Naive thymus-derived CD8-positive, alpha-beta T cell (primary cell): ENCODE data around the gene DST. TPM values are rescaled to one million over a fixed set of nuclear protein-coding genes. Genes with fewer than 3 reads are reported as not detected.

ENCODE experiments used
- ATAC-seq, 2 donors: fragments of 150-1000 bp; cut with Tn5 transposase in 1 of 2; sonication (Bioruptor Pico), chemical (Tn5 transposase) in 1 of 2; 1 replicate in 1 of 2; 2 replicates in 1 of 2; pipeline ENCODE4 v1.10.0; 2021; ENCODE audit warnings: mild to moderate bottlenecking in 2 of 2, moderate library complexity in 2 of 2
- POLR2A ChIA-PET: fragments of 350-600 bp; sonication (Branson Sonifier 250); formaldehyde crosslinking; loops from one replicate; lab custom pipeline; 2021; ENCODE audit warnings: antibody characterized with exemption; lab: Charles Lee
- DNase-seq, 10 donors: peaks; one replicate each; pipeline versions ENCODE4 v3.0.0 to v3.0.0-alpha.2; 2020 to 2022
- H3K27ac Mint-ChIP-seq, 10 donors: one replicate each; pipeline ENCODE4 v1.8.0; 2020 to 2022; ENCODE audit warnings: mild to moderate bottlenecking in 10 of 10, mixed read lengths in 10 of 10, moderate library complexity in 4 of 10, inconsistent platforms in 1 of 10
- H3K27me3 Mint-ChIP-seq, 5 donors: one replicate each; pipeline ENCODE4 v1.8.0; 2021 to 2022; ENCODE audit warnings: mixed read lengths in 5 of 5
- H3K36me3 Mint-ChIP-seq, 3 donors: one replicate each; pipeline ENCODE4 v1.8.0; 2020 to 2022; ENCODE audit warnings: mixed read lengths in 3 of 3, mild to moderate bottlenecking in 2 of 3, inconsistent platforms in 1 of 3
- H3K4me1 Mint-ChIP-seq, 4 donors: one replicate each; pipeline ENCODE4 v1.8.0; 2021 to 2022; ENCODE audit warnings: mixed read lengths in 4 of 4
- H3K4me3 Mint-ChIP-seq, 10 donors: one replicate each; pipeline ENCODE4 v1.8.0; 2020 to 2022; ENCODE audit warnings: mild to moderate bottlenecking in 10 of 10, mixed read lengths in 10 of 10, moderate library complexity in 6 of 10, inconsistent platforms in 1 of 10
- H3K9me3 Mint-ChIP-seq, 9 donors: one replicate each; pipeline ENCODE4 v1.8.0; 2020 to 2022; ENCODE audit warnings: mixed read lengths in 9 of 9, mild to moderate bottlenecking in 3 of 9, inconsistent platforms in 1 of 9, moderate library complexity in 1 of 9
- polyA plus RNA-seq, 3 donors: library from polyadenylated mRNA; unstranded; fragments of 300-500 nt; fragmentation: Illumina TruSeq; gene quantifications; one replicate each; pipeline ENCODE4 v1.2.3, GENCODE V29; 2021
- total RNA-seq, 8 experiments: library from RNA in 2 of 8; stranded (reverse) in 2 of 8; gene quantifications; one replicate each; pipeline ENCODE4 v1.2.3 and lab custom pipeline; 2021 to 2026

Gene DST
- total and polyA plus RNA-seq, 5 experiments from 2014 or later, result 0.74 to 1.0 (median 0.79) TPM; not detected in 2

- H3K4me3 Mint-ChIP-seq, result no peak overlapping the region
- POLR2A ChIA-PET, result no interaction called here
- H3K27ac Mint-ChIP-seq, result no peak overlapping the region
- no peaks in the 10 kb centered on the region for H3K9me3 Mint-ChIP-seq
- H3K27me3 Mint-ChIP-seq, result peaks cover 0 to 34% (median 6%) of the 10 kb centered on the region in 5 donors
- H3K36me3 Mint-ChIP-seq, result no peaks in the 10 kb centered on the region
- H3K4me1 Mint-ChIP-seq, result no peaks in the 10 kb centered on the region
- DNase-seq, result no peak
- no peak for ATAC-seq
These were observed 37.3 kb downstream of the DST start for GRCh38 chr6:56605435-56605834.

- no peak overlapping the region for H3K27ac Mint-ChIP-seq
- ATAC-seq, result no peak
- no peaks in the 10 kb centered on the region for H3K9me3 Mint-ChIP-seq
- DNase-seq, result no peak
- POLR2A ChIA-PET, result no interaction called here
- H3K36me3 Mint-ChIP-seq, result no peaks in the 10 kb centered on the region
- peaks cover 0 to 34% (median 6%) of the 10 kb centered on the region in 5 donors for H3K27me3 Mint-ChIP-seq
- H3K4me3 Mint-ChIP-seq, result no peak overlapping the region
- no peaks in the 10 kb centered on the region for H3K4me1 Mint-ChIP-seq
These were observed 38.5 kb downstream of the DST start for GRCh38 chr6:56604186-56604585.

- no peaks in the 10 kb centered on the region for H3K36me3 Mint-ChIP-seq
- H3K27me3 Mint-ChIP-seq, result peaks cover 0 to 15% (median 4%) of the 10 kb centered on the region in 5 donors
- no peaks in the 10 kb centered on the region for H3K4me1 Mint-ChIP-seq
- DNase-seq, result no peak
- no peak for ATAC-seq
- H3K9me3 Mint-ChIP-seq, result no peaks in the 10 kb centered on the region
- no peak overlapping the region for H3K27ac Mint-ChIP-seq
- POLR2A ChIA-PET, result no interaction called here
- no peak overlapping the region for H3K4me3 Mint-ChIP-seq
These were observed 41.3 kb downstream of the DST start for GRCh38 chr6:56601390-56601789.

- POLR2A ChIA-PET, result no interaction called here
- H3K27ac Mint-ChIP-seq, result no peak overlapping the region
- no peaks in the 10 kb centered on the region for H3K36me3 Mint-ChIP-seq
- no peaks in the 10 kb centered on the region for H3K9me3 Mint-ChIP-seq
- DNase-seq (peak in 4 of 10 donors; percentile 9 to 27 (median 16)), ATAC-seq (peak; percentile 52 to 53)
- H3K4me1 Mint-ChIP-seq, result peaks cover 3 to 23% (median 10%) of the 10 kb centered on the region in 4 donors
- H3K4me3 Mint-ChIP-seq, result no peak overlapping the region
- H3K27me3 Mint-ChIP-seq, result peaks cover 0 to 1% (median 0%) of the 10 kb centered on the region in 5 donors
These were observed 47.1 kb downstream of the DST start for GRCh38 chr6:56595490-56596122.

GRCh38 chr6:56594699-56595098, 48.0 kb downstream of the DST start:
- ATAC-seq, result peak in 1 of 2 donors; percentile 23
- no peaks in the 10 kb centered on the region for H3K9me3 Mint-ChIP-seq
- no peak for DNase-seq
- H3K4me3 Mint-ChIP-seq, result no peak overlapping the region
- H3K27me3 Mint-ChIP-seq, result peaks cover 0 to 1% (median 0%) of the 10 kb centered on the region in 5 donors
- H3K27ac Mint-ChIP-seq, result no peak overlapping the region
- POLR2A ChIA-PET, result no interaction called here
- H3K36me3 Mint-ChIP-seq, result no peaks in the 10 kb centered on the region
- peaks cover 3 to 23% (median 10%) of the 10 kb centered on the region in 4 donors for H3K4me1 Mint-ChIP-seq

GRCh38 chr6:56593801-56594318, 48.8 kb downstream of the DST start:
- ATAC-seq, result no peak
- peak overlapping the region in 2 of 10 donors; percentile 18 to 22 for H3K27ac Mint-ChIP-seq
- H3K9me3 Mint-ChIP-seq, result no peaks in the 10 kb centered on the region
- POLR2A ChIA-PET, result no interaction called here
- H3K4me1 Mint-ChIP-seq, result peaks cover 3 to 23% (median 10%) of the 10 kb centered on the region in 4 donors
- DNase-seq, result no peak
- no peaks in the 10 kb centered on the region for H3K36me3 Mint-ChIP-seq
- peak overlapping the region in 1 of 10 donors; percentile 1 for H3K4me3 Mint-ChIP-seq
- peaks cover 0 to 1% (median 0%) of the 10 kb centered on the region in 5 donors for H3K27me3 Mint-ChIP-seq

GRCh38 chr6:56582236-56582635, 60.5 kb downstream of the DST start:
- H3K4me1 Mint-ChIP-seq, result no peaks in the 10 kb centered on the region
- H3K27ac Mint-ChIP-seq, result no peak overlapping the region

GRCh38 chr6:56581296-56581925, 61.3 kb downstream of the DST start:
- no peaks in the 10 kb centered on the region for H3K36me3 Mint-ChIP-seq
- H3K9me3 Mint-ChIP-seq, result no peaks in the 10 kb centered on the region
- no peak overlapping the region for H3K27ac Mint-ChIP-seq
- no peak for DNase-seq
- no peak overlapping the region for H3K4me3 Mint-ChIP-seq
- ATAC-seq, result no peak
- H3K27me3 Mint-ChIP-seq, result peaks cover 0 to 7% (median 0%) of the 10 kb centered on the region in 5 donors
- POLR2A ChIA-PET, result no interaction called here
- no peaks in the 10 kb centered on the region for H3K4me1 Mint-ChIP-seq

More at GRCh38 chr6:56582236-56582635, 60.5 kb downstream of the DST start:
- H3K9me3 Mint-ChIP-seq, result no peaks in the 10 kb centered on the region
- H3K4me3 Mint-ChIP-seq, result no peak overlapping the region
- DNase-seq, result no peak
- H3K27me3 Mint-ChIP-seq, result peaks cover 0 to 14% (median 0%) of the 10 kb centered on the region in 5 donors
- ATAC-seq, result no peak
- POLR2A ChIA-PET, result no interaction called here
- no peaks in the 10 kb centered on the region for H3K36me3 Mint-ChIP-seq

GRCh38 chr6:56580271-56580670, 62.4 kb downstream of the DST start:
- Mint-ChIP-seq H3K36me3 (no peaks in the 10 kb centered on the region), H3K4me1 (no peaks in the 10 kb centered on the region), H3K27me3 (no peaks in the 10 kb centered on the region), H3K9me3 (no peaks in the 10 kb centered on the region), H3K27ac (no peak overlapping the region), H3K4me3 (no peak overlapping the region)
- ATAC-seq (no peak), DNase-seq (no peak)
- POLR2A ChIA-PET, result no interaction called here

- no peaks in the 10 kb centered on the region for H3K9me3 Mint-ChIP-seq
- H3K4me1 Mint-ChIP-seq, result no peaks in the 10 kb centered on the region
- no peak overlapping the region for H3K27ac Mint-ChIP-seq
- no peak for ATAC-seq
- POLR2A ChIA-PET, result no interaction called here
- no peak overlapping the region for H3K4me3 Mint-ChIP-seq
- DNase-seq, result no peak
- H3K36me3 Mint-ChIP-seq, result no peaks in the 10 kb centered on the region
- no peaks in the 10 kb centered on the region for H3K27me3 Mint-ChIP-seq
These were observed 63.4 kb downstream of the DST start for GRCh38 chr6:56579155-56579851.

GRCh38 chr6:56575736-56576135, 67.0 kb downstream of the DST start:
- Mint-ChIP-seq H3K4me3 (no peak overlapping the region), H3K27me3 (no peaks in the 10 kb centered on the region), H3K4me1 (no peaks in the 10 kb centered on the region), H3K27ac (no peak overlapping the region), H3K36me3 (no peaks in the 10 kb centered on the region), H3K9me3 (no peaks in the 10 kb centered on the region)
- ATAC-seq (no peak), DNase-seq (no peak)
- POLR2A ChIA-PET, result no interaction called here

- Mint-ChIP-seq H3K4me1 (no peaks in the 10 kb centered on the region), H3K36me3 (no peaks in the 10 kb centered on the region), H3K27me3 (no peaks in the 10 kb centered on the region), H3K27ac (no peak overlapping the region), H3K4me3 (no peak overlapping the region), H3K9me3 (no peaks in the 10 kb centered on the region)
- DNase-seq (no peak), ATAC-seq (no peak)
- POLR2A ChIA-PET, result no interaction called here
These were observed 68.4 kb downstream of the DST start for GRCh38 chr6:56574292-56574691.

GRCh38 chr6:56573624-56574023, 69.1 kb downstream of the DST start:
- DNase-seq (no peak), ATAC-seq (no peak)
- no peaks in the 10 kb centered on the region for H3K27me3 Mint-ChIP-seq
- POLR2A ChIA-PET, result no interaction called here
- H3K9me3 Mint-ChIP-seq, result no peaks in the 10 kb centered on the region
- H3K36me3 Mint-ChIP-seq, result no peaks in the 10 kb centered on the region
- H3K27ac Mint-ChIP-seq, result no peak overlapping the region
- H3K4me1 Mint-ChIP-seq, result no peaks in the 10 kb centered on the region
- H3K4me3 Mint-ChIP-seq, result no peak overlapping the region
